Fibroblast of lung (primary cell): Measurements from ENCODE around the gene SNRPD3.

Experiments
- EZH2 ChIP-seq: IDR thresholded peaks from 2 replicates; pipeline ENCODE4 v1.5.1; 2012; ENCODE audit warnings: low read length, control low read depth, mild to moderate bottlenecking; ENCODE audit errors: missing control alignments
- TF ChIP-seq, protein P1 (sequence below), 2 donors: IDR thresholded peaks in 1 of 2; conservative IDR thresholded peaks in 1 of 2; 1 replicate in 1 of 2; 2 replicates in 1 of 2; pipeline ENCODE4 v1.5.1; 2011 to 2012; ENCODE audit warnings: low read length in 2 of 2, control low read depth in 1 of 2, inconsistent platforms in 1 of 2, low read depth in 1 of 2, mild to moderate bottlenecking in 1 of 2

DNA sequence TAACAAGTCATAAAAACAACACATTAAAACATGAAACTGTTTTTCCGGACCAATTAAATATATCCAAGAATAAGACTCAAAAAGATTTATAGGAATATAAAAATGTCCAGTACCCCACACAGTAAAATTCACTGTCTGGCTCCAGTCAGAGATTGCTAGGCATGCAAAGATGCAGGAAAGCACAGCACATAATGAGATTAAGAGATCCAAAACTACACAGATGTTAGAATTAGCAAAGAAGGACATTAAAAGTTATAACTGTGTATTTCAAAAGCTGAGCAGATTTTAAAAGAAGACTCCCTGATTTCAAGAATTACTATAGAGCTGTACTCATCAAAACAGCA is 23.4 kb downstream of the SNRPD3 start:
- TF ChIP-seq, protein P1, sequence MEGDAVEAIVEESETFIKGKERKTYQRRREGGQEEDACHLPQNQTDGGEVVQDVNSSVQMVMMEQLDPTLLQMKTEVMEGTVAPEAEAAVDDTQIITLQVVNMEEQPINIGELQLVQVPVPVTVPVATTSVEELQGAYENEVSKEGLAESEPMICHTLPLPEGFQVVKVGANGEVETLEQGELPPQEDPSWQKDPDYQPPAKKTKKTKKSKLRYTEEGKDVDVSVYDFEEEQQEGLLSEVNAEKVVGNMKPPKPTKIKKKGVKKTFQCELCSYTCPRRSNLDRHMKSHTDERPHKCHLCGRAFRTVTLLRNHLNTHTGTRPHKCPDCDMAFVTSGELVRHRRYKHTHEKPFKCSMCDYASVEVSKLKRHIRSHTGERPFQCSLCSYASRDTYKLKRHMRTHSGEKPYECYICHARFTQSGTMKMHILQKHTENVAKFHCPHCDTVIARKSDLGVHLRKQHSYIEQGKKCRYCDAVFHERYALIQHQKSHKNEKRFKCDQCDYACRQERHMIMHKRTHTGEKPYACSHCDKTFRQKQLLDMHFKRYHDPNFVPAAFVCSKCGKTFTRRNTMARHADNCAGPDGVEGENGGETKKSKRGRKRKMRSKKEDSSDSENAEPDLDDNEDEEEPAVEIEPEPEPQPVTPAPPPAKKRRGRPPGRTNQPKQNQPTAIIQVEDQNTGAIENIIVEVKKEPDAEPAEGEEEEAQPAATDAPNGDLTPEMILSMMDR (conservative IDR thresholded peaks at IDR 0.05 in 1 of 2, IDR thresholded peaks at IDR 0.05 in 1 of 2; ENCODE audit: low read depth in 1 of 2, low read length in 2 of 2), result no peak
- TF ChIP-seq EZH2, result no peak
